ENCODE measurements around the gene YDJC. TPM values are rescaled to one million over a fixed set of nuclear protein-coding genes. Genes with fewer than 3 reads are reported as not detected.
"Not testable (repeated sequence)": the region's sequence is repeated elsewhere in the genome, so short reads cannot be mapped to it uniquely, and the experiment has no call there.

Gene YDJC
- total and polyA plus RNA-seq, 2 experiments from 2014 or later = 53.3 to 83.7 TPM

GRCh38 chr22:21639359-21639758, 9.5 kb upstream of the YDJC start:
- Mint-ChIP-seq H3K4me1 (peaks cover 14% of the 10 kb centered on the region), H3K36me3 (ENCODE audit: low read depth) (peaks cover 9% of the 10 kb centered on the region), H3K27me3 (ENCODE audit: insufficient read depth, low read depth, poor library complexity) (peaks cover 27% of the 10 kb centered on the region), H3K4me3 (no peak overlapping the region), H3K27ac (no peak overlapping the region), H3K9me3 (no peaks in the 10 kb centered on the region)
- no peak for TF ChIP-seq CTCF (conservative IDR thresholded peaks at IDR 0.05; ENCODE audit: low read depth in 2 of 2)
- TF ChIP-seq STAT1 (IDR thresholded peaks at IDR 0.05; ENCODE audit: unreplicated experiment) = no peak
- TF ChIP-seq NANOG (IDR thresholded peaks at IDR 0.05; ENCODE audit: borderline replicate concordance) = no peak
- no peak for TF ChIP-seq EZH2 (IDR thresholded peaks at IDR 0.05; ENCODE audit: low read depth, unreplicated experiment)
- no peak for TF ChIP-seq POLR2AphosphoS5 (IDR thresholded peaks at IDR 0.05; ENCODE audit: low read depth)
- Histone ChIP-seq H3K4me2 (no peak overlapping the region), H4K20me1 (replicated peaks; ENCODE audit: insufficient read depth) (peaks cover 5% of the 10 kb centered on the region; the same call in 1 of the 2 replicates), H3K9me2 (ENCODE audit: insufficient read depth) (no peaks in the 10 kb centered on the region), H3K27me3 (ENCODE audit: insufficient read depth) (peaks cover 8% of the 10 kb centered on the region), H3K4me3 (no peak overlapping the region), H2AFZ (no peak overlapping the region), H3K27ac (ENCODE audit: low read depth) (no peak overlapping the region), H3K4me1 (ENCODE audit: insufficient read depth) (peaks cover 7% of the 10 kb centered on the region; the same call in 1 of the 2 replicates), H3K79me2 (replicated peaks; ENCODE audit: insufficient read depth) (no peaks in the 10 kb centered on the region), H3F3A (replicated peaks; ENCODE audit: low read depth) (peaks cover 9% of the 10 kb centered on the region; the same call in 1 of the 2 replicates), H3K36me3 (ENCODE audit: insufficient read depth) (no peaks in the 10 kb centered on the region)
- DNase-seq (ENCODE audit: low spot score) = no peak
- ATAC-seq = no peak

- not testable (repeated sequence) for H3K4me3 Mint-ChIP-seq; H3K36me3 Mint-ChIP-seq (ENCODE audit: low read depth); H3K27ac Mint-ChIP-seq
Measured at GRCh38 chr22:21637450-21637849, 7.6 kb upstream of the YDJC start.

GRCh38 chr22:21636629-21637218, 6.9 kb upstream of the YDJC start:
- H3K4me3 Mint-ChIP-seq = no peak overlapping the region
- H3K4me1 ChIP-seq (ENCODE audit: insufficient read depth) = peaks cover 7% of the 10 kb centered on the region; the same call in 1 of the 2 replicates
- H3K4me1 Mint-ChIP-seq = peaks cover 9% of the 10 kb centered on the region
- no peaks in the 10 kb centered on the region for H3K36me3 Mint-ChIP-seq (ENCODE audit: low read depth)
- no peaks in the 10 kb centered on the region for H3K36me3 ChIP-seq (ENCODE audit: insufficient read depth)
- no peak overlapping the region for H3K4me3 ChIP-seq
- H3K9me2 ChIP-seq (ENCODE audit: insufficient read depth) = no peaks in the 10 kb centered on the region
- H2AFZ ChIP-seq = no peak overlapping the region
- no peaks in the 10 kb centered on the region for H3K9me3 Mint-ChIP-seq
- DNase-seq (ENCODE audit: low spot score) = no peak
- no peak overlapping the region for H3K27ac Mint-ChIP-seq
- peaks cover 8% of the 10 kb centered on the region for H3K27me3 ChIP-seq (ENCODE audit: insufficient read depth)
- no peak for ATAC-seq
- H3K27ac ChIP-seq (ENCODE audit: low read depth) = no peak overlapping the region
- no peaks in the 10 kb centered on the region for H3K79me2 ChIP-seq (replicated peaks; ENCODE audit: insufficient read depth)
- H3K27me3 Mint-ChIP-seq (ENCODE audit: insufficient read depth, low read depth, poor library complexity) = peaks cover 26% of the 10 kb centered on the region
- H3K4me2 ChIP-seq = no peak overlapping the region
- peaks cover 6% of the 10 kb centered on the region; the same call in 1 of the 2 replicates for H3F3A ChIP-seq (replicated peaks; ENCODE audit: low read depth)
- no peaks in the 10 kb centered on the region for H4K20me1 ChIP-seq (replicated peaks; ENCODE audit: insufficient read depth)
- TF ChIP-seq ZNF462 (CRISPR knock-in tag; IDR thresholded peaks at IDR 0.05) = no peak
- no peak for TF ChIP-seq CREB1 (CRISPR knock-in tag; IDR thresholded peaks at IDR 0.05; ENCODE audit: low read depth)
- TF ChIP-seq ZNF114 (CRISPR knock-in tag; IDR thresholded peaks at IDR 0.05) = no peak

More at GRCh38 chr22:21637450-21637849, 7.6 kb upstream of the YDJC start:
- H3K9me3 Mint-ChIP-seq; H3K4me3 ChIP-seq; H3K27ac ChIP-seq (ENCODE audit: low read depth); H3K9me2 ChIP-seq (ENCODE audit: insufficient read depth); ATAC-seq; H3K4me1 ChIP-seq (ENCODE audit: insufficient read depth); H3F3A ChIP-seq (replicated peaks; ENCODE audit: low read depth); H3K27me3 ChIP-seq (ENCODE audit: insufficient read depth); H3K4me2 ChIP-seq; H3K79me2 ChIP-seq (replicated peaks; ENCODE audit: insufficient read depth); DNase-seq (ENCODE audit: low spot score); H4K20me1 ChIP-seq (replicated peaks; ENCODE audit: insufficient read depth); H3K4me1 Mint-ChIP-seq; H3K36me3 ChIP-seq (ENCODE audit: insufficient read depth); H2AFZ ChIP-seq: not testable (repeated sequence)
- peaks cover 27% of the 10 kb centered on the region for H3K27me3 Mint-ChIP-seq (ENCODE audit: insufficient read depth, low read depth, poor library complexity)
